Measurements from ENCODE around the gene GREM2. TPM values are rescaled to one million over a fixed set of nuclear protein-coding genes. Genes with fewer than 3 reads are reported as not detected.

GREM2 gene
- total and polyA plus RNA-seq, 10 of the 15 experiments (the other 5 are each of a cell fraction or from before 2014, with no cell fraction given): not detected

- TF ChIP-seq KDM1A (IDR thresholded peaks at IDR 0.05; ENCODE audit: borderline replicate concordance): no peak
Observed at GRCh38 chr1:240597153-240597745, 14.7 kb downstream of the GREM2 start (continued).

DNA sequence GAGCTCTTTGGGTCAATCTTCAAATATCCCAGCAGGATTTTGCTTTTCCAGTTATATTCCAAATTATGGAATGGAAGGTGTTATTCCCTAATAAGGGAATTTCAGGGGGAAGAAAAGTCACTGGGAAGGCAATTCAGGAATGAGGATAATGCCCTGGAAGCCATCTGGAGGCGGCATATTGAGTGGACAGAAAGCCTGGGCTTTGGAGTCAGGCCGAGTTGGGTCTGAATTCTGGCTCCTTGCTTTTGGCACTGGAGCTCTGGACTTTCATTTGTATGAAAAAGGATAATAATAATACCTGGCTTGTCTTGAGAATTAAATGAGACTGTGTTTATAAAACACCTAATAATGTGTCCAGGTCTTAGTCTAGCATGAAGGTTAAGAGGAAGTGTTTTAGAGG lies 16.5 kb downstream of the GREM2 start:
- Histone ChIP-seq H3K9me3 (replicated peaks; ENCODE audit: control insufficient read depth, insufficient read depth, low read length) (no peaks in the 10 kb centered on the region), H2AFZ (ENCODE audit: control insufficient read depth, low read depth, low read length) (no peak overlapping the region), H3K4me2 (ENCODE audit: control insufficient read depth, insufficient read depth) (no peak overlapping the region), H3K4me1 (ENCODE audit: control insufficient read depth, insufficient read depth, low read length) (no peaks in the 10 kb centered on the region), H3K36me3 (ENCODE audit: control insufficient read depth in 2 of 2, insufficient read depth in 2 of 2, low read length in 1 of 2) (no peaks in the 10 kb centered on the region), H3K79me2 (ENCODE audit: control insufficient read depth, insufficient read depth, low read length) (no peaks in the 10 kb centered on the region), H4K20me1 (ENCODE audit: control insufficient read depth, insufficient read depth) (no peaks in the 10 kb centered on the region), H3K27ac (ENCODE audit: control insufficient read depth, insufficient read depth) (no peak overlapping the region), H3K27me3 (replicated peaks in 1 of 2; ENCODE audit: control insufficient read depth in 2 of 2, insufficient read depth in 2 of 2, low read length in 1 of 2) (no peaks in the 10 kb centered on the region), H3K4me3 (no peak overlapping the region), H3K9ac (ENCODE audit: control insufficient read depth, insufficient read depth, low read length) (no peak overlapping the region)
- BruUV-seq (replicated peaks): no TSS peak
- ChIA-PET CTCF (no interaction called here), RAD21 (ENCODE audit: unreplicated experiment) (no interaction called here), SMC1A (ENCODE audit: uncharacterized antibody, unreplicated experiment) (no interaction called here), POLR2A (interaction anchor here (0.5 to 0.6 kb wide), 2 partner anchors 11 kb away, joined by 3 to 5 read pairs; no protein-coding TSS in a partner anchor)
- WGBS (ENCODE audit: insufficient coverage, insufficient replicate concordance, low lambda C conversion rate, missing lambda C conversion rate): 0% methylated on average over 2 of the region's 2 CpGs
- in situ Hi-C loops (cut with MboI) (no loop called here), intact Hi-C loops (cut with micrococcal nuclease; ENCODE audit: unreplicated experiment) (no loop called here)
- no peak for ATAC-seq
- FAIRE-seq: no peak
- DNase-seq (ENCODE audit: low read depth, low spot score): no peak
- TF ChIP-seq POLR2A (IDR thresholded peaks at IDR 0.05; ENCODE audit: low read depth, low read length) (no peak), LARP7 (IDR thresholded peaks at IDR 0.05) (no peak), TARDBP (IDR thresholded peaks at IDR 0.05; ENCODE audit: borderline replicate concordance) (no peak), BMI1 (IDR thresholded peaks at IDR 0.05; ENCODE audit: borderline replicate concordance) (no peak), HDAC2 (IDR thresholded peaks at IDR 0.05) (no peak), NRF1 (conservative IDR thresholded peaks at IDR 0.05; ENCODE audit: low read depth, low read length) (no peak), CHD1 (IDR thresholded peaks at IDR 0.05; ENCODE audit: low read depth, low read length) (no peak), NFIC (IDR thresholded peaks at IDR 0.05; ENCODE audit: low read depth, low read length) (no peak), ZBTB11 (CRISPR knock-in tag; IDR thresholded peaks at IDR 0.05) (no peak), CBX5 (IDR thresholded peaks at IDR 0.05; ENCODE audit: low read depth) (no peak), STAT1 (conservative IDR thresholded peaks at IDR 0.05) (no peak), IRF5 (IDR thresholded peaks at IDR 0.05; ENCODE audit: borderline replicate concordance) (no peak), FOS (IDR thresholded peaks at IDR 0.05; ENCODE audit: borderline replicate concordance, extremely low read depth, insufficient read length) (no peak), ZBTB4 (CRISPR knock-in tag; IDR thresholded peaks at IDR 0.05) (no peak)

All from GM12878 (cell line).